Stimulated activated CD8-positive, alpha-beta memory T cell treated with anti-CD3 and anti-CD28 coated beads, Interleukin-4, amount 100 ng/mL, for 4 hours (primary cell): ENCODE data around the gene FRMD4B.

ENCODE experiments used
- DNase-seq, 2 donors: peaks; one replicate each; pipeline ENCODE4 v3.0.0-alpha.2; 2020; ENCODE audit warnings: low read depth in 2 of 2, low spot score in 1 of 2

FRMD4B gene

DNA sequence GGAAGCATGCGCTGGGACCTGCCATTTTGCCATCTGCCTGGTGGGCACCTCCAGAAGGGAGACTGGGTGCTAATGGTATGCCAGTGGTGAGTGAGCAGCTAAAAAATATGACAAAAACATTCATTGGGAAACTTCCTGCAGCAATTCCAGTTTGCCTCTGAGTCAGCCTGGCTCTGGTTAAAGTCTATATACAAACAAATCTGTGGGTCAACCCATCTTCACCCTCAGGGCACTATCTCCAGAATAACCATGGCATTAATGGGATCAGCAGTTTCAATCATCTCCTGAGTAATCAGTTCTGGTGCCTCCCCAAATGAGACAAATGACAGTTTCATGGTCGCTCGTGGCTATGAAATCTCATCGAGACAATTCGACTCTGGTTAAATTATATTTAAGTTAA lies 21.5 kb downstream of the FRMD4B start:
- no peak for DNase-seq

DNA sequence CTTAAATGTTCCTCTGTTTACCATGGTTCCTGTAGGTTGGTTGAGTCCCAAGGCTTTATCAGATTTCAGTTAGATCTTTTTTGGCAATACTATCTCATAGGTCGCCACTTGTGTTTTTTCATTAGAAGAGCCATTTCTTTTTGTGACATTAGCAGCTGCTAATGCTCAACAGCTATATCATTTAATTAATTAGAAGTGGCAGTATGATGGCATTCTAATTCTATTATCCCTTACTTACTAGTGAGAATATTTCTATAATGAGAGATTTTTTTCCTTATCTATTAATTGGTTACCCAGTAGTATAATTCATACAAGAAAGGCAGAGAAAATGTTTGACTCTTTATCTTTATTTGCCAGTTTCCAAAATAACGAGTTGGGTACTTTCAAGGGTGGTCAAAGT lies 25.2 kb downstream of the FRMD4B start:
- no peak for DNase-seq

DNA sequence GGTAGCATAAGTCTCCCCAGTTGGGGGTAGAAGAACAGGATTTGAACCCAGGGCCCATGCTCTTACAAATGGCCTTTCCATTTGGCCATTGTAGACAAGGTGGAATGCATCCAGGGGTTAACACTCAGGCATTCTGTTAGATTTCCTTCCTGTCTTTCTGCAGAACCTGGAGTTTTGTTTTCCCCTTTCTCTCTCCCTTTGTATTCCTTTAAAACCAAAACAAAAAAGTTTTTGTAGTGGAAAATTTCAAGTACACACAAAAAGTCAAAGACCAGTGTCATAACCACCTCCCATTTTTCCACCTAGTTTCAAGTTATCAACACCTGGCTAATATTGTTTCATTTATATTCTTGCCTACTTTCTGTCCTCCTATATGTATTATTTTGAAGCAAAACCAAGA lies 26.0 kb downstream of the FRMD4B start:
- no peak for DNase-seq

DNA sequence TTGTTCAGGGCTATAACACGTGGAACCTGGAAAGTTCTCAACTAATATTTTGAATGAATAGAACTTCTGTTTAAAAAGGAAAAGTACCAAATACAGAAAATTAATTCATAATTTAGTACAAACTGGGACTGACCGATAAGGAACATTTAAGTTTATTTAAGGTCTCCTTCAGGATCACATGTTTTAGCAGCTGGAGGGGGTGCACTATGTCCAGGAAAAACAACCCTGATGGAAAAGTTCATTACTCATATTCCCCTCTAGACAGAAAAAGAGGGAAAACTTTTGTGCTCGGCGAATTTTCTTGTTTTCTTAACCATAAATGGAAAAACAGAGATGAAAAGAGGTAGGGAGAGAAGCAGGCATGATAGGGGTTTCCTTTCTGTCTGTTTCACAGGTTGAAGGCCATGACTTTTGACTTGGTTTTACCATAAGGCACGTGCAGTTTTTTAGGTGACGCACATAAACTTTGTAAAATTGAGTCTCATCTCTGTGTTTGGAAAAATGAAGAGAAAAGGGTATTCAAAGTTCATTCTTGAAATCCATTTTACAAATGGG lies 26.5 kb downstream of the FRMD4B start:
- no peak for DNase-seq

DNA sequence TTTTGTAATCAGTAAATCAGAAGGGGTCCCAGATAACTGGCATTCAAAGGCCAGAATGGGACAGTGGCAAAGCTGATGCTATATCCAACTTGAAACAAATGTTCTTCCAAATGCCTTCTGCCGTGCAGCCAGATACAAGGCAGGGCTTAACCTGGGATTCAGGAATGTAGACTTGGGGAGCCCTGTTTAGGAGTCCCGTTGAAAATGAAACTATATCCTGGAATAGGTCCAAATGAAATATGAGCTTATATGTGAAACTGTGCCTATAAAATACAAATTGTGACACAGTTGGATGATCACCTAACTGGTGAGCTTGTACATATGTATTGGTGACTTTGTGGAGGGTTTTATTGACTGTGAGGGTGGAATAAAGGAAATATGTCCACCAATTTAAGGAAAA lies 28.7 kb downstream of the FRMD4B start:
- no peak for DNase-seq

DNA sequence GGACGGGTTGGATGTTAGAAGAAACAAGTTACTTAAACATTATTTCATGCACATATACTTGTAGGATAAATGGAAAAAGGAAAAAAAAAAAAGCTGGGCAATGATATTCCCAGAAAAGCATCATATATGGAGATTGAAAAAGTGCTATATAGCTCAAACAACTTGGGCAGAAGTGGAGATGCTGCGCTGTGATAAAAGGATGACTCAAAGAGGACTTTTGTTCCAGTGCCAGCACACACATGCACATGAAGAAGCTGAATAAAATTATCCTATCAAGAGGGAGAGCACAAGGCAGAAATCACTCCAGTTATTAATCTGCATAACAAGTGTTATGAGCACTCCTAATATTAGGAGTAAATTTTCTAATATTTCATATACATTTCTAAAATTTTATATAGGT lies 30.9 kb downstream of the FRMD4B start:
- no peak for DNase-seq

DNA sequence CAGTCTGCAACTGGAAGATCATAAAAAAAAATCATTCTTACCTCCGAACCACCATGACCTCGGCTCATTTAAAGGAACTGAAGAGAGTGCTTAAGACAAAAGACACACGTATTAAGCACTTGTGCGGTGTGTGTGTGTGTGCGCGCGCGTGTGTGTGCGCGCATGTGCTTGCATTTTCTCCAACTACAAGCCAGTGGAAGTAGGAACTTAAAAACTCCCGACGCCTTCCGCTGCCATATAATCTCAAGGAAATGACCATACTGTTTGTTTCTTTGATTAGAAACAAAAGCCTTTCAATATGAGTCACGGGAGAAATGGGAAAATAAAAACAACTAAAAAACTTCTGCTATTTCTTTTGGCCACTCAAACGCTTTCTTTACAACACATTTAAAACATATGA lies 32.4 kb downstream of the FRMD4B start:
- no peak for DNase-seq

DNA sequence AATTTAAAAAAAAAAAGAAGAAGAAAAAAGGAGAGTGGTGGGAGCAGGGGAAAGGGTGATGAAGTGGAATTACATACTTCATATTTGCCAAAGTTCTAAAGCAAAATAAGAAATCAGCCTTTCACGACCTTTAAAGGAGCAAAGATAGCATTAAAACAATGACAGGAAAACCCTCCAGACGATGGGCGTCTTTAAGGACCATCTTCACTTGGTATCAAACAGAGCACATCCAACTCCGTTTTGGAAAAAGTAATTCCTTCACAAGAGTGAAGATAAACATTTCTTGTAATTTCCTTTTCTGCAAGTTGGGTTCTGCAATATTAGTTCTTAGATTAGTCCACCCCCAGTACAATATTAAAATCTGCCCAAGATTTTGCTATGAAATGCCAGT lies 32.8 kb downstream of the FRMD4B start:
- DNase-seq: no peak

DNA sequence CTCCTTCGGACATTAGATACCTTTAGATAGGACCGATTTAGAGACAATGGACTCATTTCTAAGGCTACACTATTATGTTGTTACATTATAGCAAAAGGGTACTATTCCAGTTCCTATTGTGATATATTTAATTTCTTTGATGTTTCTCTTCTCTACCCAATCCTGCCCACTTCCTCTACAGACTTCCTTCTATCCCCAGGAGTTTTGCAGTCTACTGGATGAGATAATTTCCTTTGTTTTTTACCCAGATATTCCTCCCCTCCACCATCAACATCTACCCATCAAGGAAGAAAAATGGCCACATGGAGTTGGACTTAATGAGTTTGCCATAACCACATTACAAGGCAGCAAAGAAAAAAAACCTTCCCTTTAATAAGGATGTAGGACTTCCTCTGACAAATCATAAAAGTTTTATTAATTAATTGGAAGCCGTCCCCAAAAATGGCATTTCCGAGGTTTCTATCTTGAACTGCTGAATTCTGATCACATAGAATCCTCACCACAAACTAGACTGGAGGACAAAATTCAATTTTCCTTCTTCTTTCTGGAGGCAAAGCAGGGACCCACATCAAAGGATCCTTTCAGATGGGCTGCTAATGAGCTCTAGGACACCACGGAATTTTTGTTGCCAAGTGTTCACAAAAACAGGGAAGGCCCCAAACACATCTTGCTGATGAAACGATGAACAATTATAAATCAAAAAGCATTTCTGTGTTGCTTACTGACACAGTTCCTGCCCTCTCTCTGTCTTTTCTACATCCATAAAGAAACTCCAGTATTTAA lies 33.4 kb downstream of the FRMD4B start:
- DNase-seq: no peak

DNA sequence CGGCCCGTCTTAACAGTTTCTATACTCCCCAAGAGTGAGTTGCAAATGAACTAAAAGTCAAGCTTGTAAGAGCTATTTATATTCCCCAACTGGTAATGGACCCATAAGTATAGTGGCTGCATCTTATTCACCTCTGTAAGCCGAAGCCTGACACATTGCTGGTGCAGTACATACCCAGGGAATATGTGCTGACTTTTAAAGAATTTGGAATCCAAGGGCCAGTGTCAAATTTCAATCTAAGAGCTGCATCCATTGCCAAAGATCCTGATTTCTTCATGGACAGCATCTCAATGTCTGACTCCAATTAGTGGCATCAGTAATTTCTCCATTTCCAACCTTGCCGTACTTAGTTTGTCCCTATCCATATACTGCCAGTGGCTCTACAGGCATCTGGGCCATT lies 42.0 kb downstream of the FRMD4B start:
- DNase-seq: no peak

DNA sequence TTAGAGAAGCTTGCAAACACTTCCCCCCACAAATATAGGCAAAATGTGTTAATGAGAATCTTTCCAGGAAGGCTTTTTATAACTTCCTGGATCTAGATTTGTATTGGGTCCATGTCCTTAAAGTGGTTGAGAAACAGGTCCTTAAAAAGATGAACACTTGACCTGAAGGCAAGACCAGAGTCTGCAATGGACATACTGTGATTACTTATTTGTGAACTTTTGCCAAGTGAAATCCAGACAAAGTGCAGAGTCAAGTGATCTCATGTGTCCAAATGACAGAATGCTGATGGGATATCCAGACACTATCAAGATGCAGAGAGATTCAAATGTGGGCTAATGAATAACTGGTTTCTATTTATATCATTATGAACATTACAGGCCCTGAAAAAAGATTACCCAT lies 43.8 kb downstream of the FRMD4B start:
- no peak for DNase-seq

DNA sequence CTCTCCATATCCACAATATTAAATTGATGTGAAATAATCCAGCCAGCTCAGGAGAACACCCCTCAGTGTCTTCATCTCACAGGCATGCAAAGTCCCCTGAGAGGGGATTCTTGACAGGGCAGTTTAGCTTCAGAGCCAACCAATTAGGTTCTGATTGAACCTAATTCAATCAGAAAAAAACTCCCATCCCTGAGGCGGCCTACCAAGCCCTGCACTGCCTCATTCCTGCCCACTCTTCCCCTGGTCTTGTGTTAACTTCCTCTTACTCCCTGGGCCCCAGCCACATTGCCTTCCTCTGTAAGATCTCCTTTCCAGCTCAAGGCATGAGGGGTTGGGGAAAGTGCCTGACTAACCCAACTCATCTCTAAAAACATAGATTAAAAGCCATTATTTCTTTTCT lies 46.1 kb downstream of the FRMD4B start:
- DNase-seq: no peak

DNA sequence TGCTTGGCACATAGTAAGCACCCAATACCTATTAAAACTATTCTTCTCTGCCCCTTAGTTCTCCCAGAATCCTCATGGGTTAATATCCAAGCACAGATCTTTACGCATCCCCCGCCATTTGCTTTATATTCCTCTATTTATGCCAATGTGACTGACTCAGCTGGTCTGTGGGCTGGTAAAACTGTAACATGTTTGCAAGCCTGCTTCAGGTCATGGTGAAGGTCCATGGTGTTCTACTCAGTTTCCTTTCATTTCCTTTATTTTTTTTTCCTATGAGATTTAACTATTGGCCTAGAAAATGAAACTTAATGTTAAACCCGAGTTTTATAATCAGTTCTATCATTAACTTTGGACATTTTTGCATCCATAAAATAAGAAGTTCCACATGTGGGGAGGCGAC lies 47.0 kb downstream of the FRMD4B start:
- DNase-seq: no peak

DNA sequence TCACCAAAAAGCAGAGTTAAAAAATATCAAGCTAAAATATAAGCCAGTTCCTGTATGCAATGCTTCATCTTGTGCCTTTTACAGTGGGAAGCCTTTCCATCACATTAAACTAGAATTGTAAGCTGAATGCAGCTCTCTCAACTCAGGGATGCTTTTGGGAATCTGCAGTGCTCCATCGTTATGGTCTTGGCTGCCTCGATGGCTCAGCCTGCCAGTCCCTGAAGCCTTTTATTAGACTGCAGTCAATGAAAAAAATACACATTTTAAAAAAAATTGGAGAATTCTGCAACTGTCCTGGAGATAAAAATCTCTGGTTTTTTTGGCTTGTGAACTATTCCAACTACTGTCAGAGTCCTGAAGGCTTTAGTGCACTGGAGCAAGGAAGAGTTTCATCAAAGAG lies 53.0 kb downstream of the FRMD4B start:
- no peak for DNase-seq

DNA sequence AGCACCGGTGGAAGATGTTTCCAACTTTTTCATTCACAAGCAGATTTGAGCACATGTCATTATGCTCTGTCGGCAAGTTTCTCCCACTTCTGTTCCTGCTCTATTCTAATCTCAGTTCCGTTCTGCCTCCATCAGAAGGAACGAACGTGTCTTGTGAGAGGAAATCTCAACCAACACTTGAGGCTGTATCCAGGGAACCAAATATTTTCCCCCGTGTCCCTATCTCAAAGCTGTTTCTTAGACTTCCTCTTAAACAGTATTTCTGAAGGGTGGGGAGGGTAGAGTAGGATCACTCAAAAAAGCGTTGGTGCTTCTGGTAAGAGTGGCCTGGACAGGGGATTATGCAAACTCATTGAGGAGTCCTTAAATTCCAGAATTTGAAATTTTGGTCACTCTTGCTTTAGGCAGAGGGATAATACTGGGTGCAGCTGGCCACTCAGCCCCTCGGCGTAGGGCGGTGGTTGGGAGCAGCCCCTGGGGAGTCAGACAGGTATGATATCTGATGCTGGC lies 54.9 kb downstream of the FRMD4B start:
- DNase-seq: no peak

DNA sequence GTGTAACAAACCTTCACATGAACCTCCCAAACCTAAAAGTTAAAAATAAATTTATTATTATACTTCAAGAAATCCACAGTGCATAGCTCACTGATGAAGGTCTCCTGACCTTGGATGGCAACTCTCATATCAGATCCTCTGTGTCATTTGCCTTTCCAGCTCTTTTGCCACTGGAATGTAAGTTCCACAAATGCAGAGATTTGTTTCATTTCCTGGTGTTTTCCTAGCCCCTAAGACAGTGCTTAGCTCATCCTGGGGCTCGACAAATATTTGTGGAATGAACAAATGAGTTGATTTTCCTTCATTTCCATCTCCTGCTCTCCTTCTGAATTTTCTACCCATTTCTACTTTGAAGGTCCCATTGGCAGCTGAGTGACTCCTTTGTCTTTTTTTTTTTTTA lies 56.0 kb downstream of the FRMD4B start:
- no peak for DNase-seq

DNA sequence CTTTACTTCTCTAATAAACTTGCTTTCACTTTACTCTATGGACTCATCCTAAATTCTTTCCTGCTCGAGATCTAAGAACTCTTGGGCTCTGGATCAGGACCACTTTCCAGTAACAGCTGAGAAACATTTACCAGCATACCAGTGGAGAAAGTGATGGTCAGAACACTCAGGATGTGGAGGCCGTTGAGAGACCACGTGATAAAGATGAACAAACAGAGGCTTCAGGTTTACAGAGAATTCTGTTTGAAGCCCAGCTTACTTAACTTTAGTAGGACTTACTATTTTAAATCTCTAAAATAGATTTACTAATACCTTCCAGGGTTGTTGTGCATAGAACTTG lies 57.0 kb downstream of the FRMD4B start:
- no peak for DNase-seq

DNA sequence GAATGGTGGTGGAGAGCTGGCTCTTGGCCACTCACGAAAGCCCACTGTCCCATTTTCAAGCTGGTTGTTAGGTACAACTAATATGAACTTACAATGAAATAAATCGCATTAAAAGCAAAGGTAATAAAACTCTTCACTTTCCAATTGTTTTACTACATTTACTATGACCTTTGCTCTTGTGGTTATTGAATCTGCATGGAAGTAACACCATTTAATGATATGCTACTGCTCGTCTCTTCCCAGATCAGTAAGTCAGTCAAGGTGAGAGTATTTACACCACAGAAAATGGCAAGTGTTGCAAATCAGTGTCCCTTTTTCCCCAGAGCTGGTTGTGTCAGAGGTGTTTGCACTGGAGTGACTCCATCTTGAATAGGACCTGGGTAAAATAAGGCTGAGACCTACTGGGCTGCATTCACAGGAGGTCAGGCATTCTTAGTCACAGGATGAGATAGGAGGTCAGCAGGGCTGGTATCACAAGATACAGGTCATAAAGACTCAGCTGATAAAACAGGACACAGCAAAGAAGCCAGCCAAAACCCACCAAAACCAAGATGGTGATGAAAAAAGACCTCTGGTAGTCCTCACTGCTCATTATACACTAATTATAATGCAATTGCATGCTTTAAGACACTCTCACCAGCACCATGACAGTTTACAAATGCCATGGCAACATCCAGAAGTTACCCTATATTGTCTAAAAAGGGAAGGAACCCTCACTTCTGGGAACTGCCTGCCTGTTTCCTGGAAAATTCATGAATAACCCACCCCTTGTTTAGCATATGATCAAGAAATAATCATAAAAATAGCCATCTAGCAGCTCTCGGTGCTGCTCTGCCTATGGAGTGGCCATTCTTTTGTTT lies 57.6 kb downstream of the FRMD4B start:
- no peak for DNase-seq

DNA sequence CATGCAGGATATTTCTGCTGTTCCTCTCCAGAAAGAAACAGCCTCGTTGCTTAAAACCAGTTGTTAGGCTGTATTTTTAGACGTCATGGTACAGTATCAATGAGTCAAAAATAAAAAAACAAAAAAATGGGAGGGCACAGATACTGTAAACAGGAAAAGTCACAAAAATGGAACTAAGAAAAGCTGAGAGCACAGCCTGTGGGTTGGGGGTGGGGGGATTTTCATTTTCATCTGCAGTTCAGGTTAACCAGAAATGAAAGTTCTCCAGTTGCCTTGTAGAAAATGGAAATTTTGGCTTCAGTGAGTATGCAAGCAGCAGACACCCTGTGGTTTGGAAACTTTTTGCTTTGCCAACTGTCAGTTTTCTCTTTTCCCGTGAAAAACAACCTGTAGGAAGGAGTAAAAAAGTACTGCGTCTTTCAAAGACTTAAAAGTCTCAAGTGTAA lies 59.0 kb downstream of the FRMD4B start:
- DNase-seq: peak in 1 of 2 donors; percentile 35

DNA sequence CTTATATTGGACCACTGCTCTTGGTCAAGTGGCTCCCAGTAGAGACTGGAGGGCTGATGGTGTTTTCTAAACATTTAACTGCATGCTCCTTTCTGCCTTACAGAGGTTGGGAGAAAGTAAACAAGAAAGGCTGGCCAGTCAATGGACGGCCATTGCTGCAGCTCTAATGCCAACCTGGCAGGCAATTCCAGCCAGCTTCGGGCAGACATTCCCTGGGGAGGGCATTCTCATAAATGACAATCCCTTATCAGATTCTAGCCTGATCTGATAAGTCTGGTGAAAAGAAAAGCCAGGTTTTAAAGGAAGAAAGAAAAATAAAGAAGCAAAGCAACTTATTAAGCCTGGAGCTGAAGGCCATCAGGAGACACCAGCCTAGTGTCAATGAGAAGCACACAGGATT lies 60.7 kb downstream of the FRMD4B start:
- DNase-seq: no peak

DNA sequence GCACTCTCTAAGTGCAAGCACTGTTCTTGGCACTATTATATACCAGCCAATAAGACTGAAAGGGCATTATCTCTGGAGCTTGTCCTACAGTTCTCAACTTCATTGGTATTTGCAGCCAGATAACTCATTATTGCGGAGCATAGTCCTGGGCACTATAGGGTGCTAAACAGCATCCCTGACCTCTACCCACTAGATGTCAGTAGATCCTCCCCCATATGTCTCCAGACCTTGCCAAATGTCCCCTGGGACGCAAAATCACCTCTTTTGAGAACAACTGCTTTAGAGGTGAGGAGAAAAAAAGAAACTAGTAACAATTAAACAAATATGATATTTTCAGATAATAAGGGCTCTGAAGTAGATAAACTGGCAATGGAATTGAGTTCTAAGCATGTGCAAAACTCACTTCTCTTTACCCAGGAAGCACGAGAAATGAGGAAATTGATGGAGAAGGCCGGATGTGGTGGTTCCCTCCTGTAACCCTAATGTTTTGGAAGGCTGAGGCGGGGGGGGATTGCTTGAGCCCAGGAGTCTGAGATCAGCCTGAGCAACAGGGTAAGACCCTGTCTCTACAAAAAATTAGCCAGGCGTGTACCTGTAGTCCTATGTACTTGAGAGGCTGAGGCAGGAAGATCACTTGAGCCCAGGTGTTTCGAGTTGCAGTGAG lies 61.4 kb downstream of the FRMD4B start:
- DNase-seq: no peak

DNA sequence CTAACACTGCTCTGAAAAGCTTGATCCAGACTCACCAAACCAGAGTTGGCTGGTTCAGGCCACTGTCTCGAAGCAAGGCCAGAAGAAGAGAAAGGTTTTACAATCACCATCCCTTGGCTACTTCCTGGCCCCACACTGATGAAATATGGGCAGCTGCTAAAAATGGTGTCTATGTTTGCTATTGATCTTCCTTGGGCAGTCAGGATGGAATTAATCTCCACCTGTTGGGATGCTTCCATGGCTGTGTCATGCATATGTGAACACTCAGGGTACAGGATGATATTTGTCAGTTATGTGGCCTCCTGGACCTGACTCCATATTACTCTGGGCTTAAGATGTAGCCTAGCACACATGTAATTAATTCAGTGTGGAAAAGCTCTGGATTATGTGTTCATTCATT lies 61.9 kb downstream of the FRMD4B start:
- DNase-seq: no peak
